K562 (cell line): Measurements from ENCODE around the gene PRR11. TPM values are rescaled to one million over a fixed set of nuclear protein-coding genes. Genes with fewer than 3 reads are reported as not detected.

Experiments
- ATAC-seq: fragments of 200-7000 bp; cut with Tn5 transposase; 3 replicates; pipeline ENCODE4 v1.9.1; 2020; ENCODE audit warnings: moderate library complexity
- BruUV-seq: library from RNA; stranded (reverse); fragments of 400-500 nt; replicated peaks from 2 replicates; lab custom pipeline; 2021; lab: Mats Ljungman, UMichigan
- CTCF ChIA-PET: fragments of 300-600 bp; formaldehyde crosslinking; extraction: SDS; loops from one replicate; lab custom pipeline; 2021; ENCODE audit warnings: low intra/inter-chr PET ratio; lab: Yijun Ruan, JAX
- POLR2A ChIA-PET: fragments of 300-600, 350-650 bp; sonication (Branson Sonifier 250); formaldehyde crosslinking; extraction: SDS; loops from one replicate; lab custom pipeline; 2021; ENCODE audit warnings: antibody characterized with exemption, inconsistent platforms; lab: Yijun Ruan, JAX
- DNase-seq, 4 experiments: peaks; one replicate each; pipeline versions ENCODE4 v3.0.0 to v3.0.0-alpha.2; 2011 to 2018; ENCODE audit warnings: low spot score in 3 of 4, mixed read lengths in 3 of 4; ENCODE audit errors: extremely low read depth in 1 of 4
- FAIRE-seq: peaks from 2 replicates; lab custom pipeline; 2011; peaks lifted over from hg19 to GRCh38; lab: Jason Lieb, UNC
- H2AFZ ChIP-seq: 2 replicates; pipeline ENCODE4 v1.6.0; 2011; ENCODE audit warnings: low read depth, low read length, control low read depth, inconsistent platforms
- H3K27ac ChIP-seq: fragments of 200-600 bp; 3 replicates; pipeline ENCODE4 v1.8.0; 2011; ENCODE audit warnings: low read depth, mild to moderate bottlenecking, control low read depth, inconsistent platforms, low read length, moderate library complexity, mixed read lengths; ENCODE audit errors: extremely low read depth
- H3K27me3 ChIP-seq, 2 experiments: fragments of 300-600 bp in 1 of 2; 2 replicates in 1 of 2; 3 replicates in 1 of 2; pipeline versions ENCODE4 v1.6.0 to v1.8.0; 2011; ENCODE audit warnings: inconsistent platforms in 2 of 2, low read length in 2 of 2, mild to moderate bottlenecking in 1 of 2, mixed read lengths in 1 of 2, moderate library complexity in 1 of 2; ENCODE audit not compliant: control insufficient read depth in 2 of 2, insufficient read depth in 2 of 2
- H3K36me3 ChIP-seq: fragments of 300-600 bp; 3 replicates; pipeline ENCODE4 v1.8.0; 2011; ENCODE audit warnings: mild to moderate bottlenecking, low read length, inconsistent platforms; ENCODE audit not compliant: control insufficient read depth, insufficient read depth
- H3K4me1 ChIP-seq, 2 experiments: fragments of 200-600 bp in 1 of 2; replicated peaks in 1 of 2; 2 replicates in 1 of 2; 3 replicates in 1 of 2; pipeline versions ENCODE4 v1.5.1 to v1.8.0; 2011; ENCODE audit warnings: inconsistent platforms in 2 of 2, low read length in 2 of 2, mild to moderate bottlenecking in 1 of 2, mixed read lengths in 1 of 2, moderate library complexity in 1 of 2; ENCODE audit not compliant: control insufficient read depth in 2 of 2, insufficient read depth in 2 of 2
- H3K4me2 ChIP-seq: 2 replicates; pipeline ENCODE4 v1.6.1; 2011; ENCODE audit warnings: low read length, control low read depth, inconsistent platforms, mixed read lengths; ENCODE audit not compliant: insufficient read depth
- H3K4me3 ChIP-seq: fragments of 200-600 bp; sonication (generic), shearing (Covaris generic); 2 replicates; pipeline ENCODE4 v1.5.1; 2016; ENCODE audit warnings: control low read depth, inconsistent platforms
- H3K79me2 ChIP-seq: fragments of 200-600 bp; 3 replicates; pipeline ENCODE4 v1.8.0; 2011; ENCODE audit warnings: low read length, inconsistent platforms; ENCODE audit not compliant: control insufficient read depth, insufficient read depth
- H3K9ac ChIP-seq, 2 experiments: 2 replicates each; pipeline versions ENCODE4 v1.6.0 to v1.6.1; 2011; ENCODE audit warnings: low read depth in 2 of 2, low read length in 2 of 2, control low read depth in 1 of 2, inconsistent platforms in 1 of 2, mild to moderate bottlenecking in 1 of 2, mixed read lengths in 1 of 2; ENCODE audit not compliant: insufficient read depth in 1 of 2
- H3K9me1 ChIP-seq: one replicate; pipeline ENCODE4 v1.6.0; 2011; ENCODE audit warnings: inconsistent platforms, mild to moderate bottlenecking, low read length, moderate library complexity; ENCODE audit not compliant: control insufficient read depth, insufficient read depth
- H3K9me3 ChIP-seq: replicated peaks from 2 replicates; pipeline ENCODE4 v1.5.1; 2011; ENCODE audit warnings: low read depth, low read length, inconsistent platforms; ENCODE audit not compliant: control insufficient read depth, insufficient read depth
- H4K20me1 ChIP-seq: replicated peaks from 2 replicates; pipeline ENCODE4 v1.6.1; 2011; ENCODE audit warnings: low read length, inconsistent platforms, mixed read lengths; ENCODE audit not compliant: control insufficient read depth, insufficient read depth
- ATF1 ChIP-seq, 2 experiments: fragments of 450-650 bp in 1 of 2; IDR thresholded peaks; 2 replicates each; pipeline ENCODE4 v1.6.1; 2016; ENCODE audit warnings: missing compliant biosample characterization in 1 of 2, missing genetic modification characterization in 1 of 2
- C11orf30 ChIP-seq: fragments of 450-650 bp; IDR thresholded peaks from 2 replicates; pipeline ENCODE4 v1.6.1; 2016; ENCODE audit warnings: low read depth, mild to moderate bottlenecking
- CHD4 ChIP-seq: fragments of 200-600 bp; sonication (generic); IDR thresholded peaks from 3 replicates; pipeline ENCODE4 v1.6.1; 2012; ENCODE audit warnings: low read depth, mild to moderate bottlenecking, mixed read lengths, low read length, inconsistent platforms; ENCODE audit not compliant: insufficient read depth, insufficient replicate concordance, poor library complexity, severe bottlenecking
- DMBX1 ChIP-seq: fragments of 250-450 bp; sonication (Bioruptor Pico); IDR thresholded peaks from 2 replicates; pipeline ENCODE4 v1.8.0; 2022; ENCODE audit warnings: inconsistent platforms, mild to moderate bottlenecking, moderate library complexity, borderline replicate concordance
- MCM5 ChIP-seq: fragments of 450-650 bp; IDR thresholded peaks from 2 replicates; pipeline ENCODE4 v1.6.1; 2016; ENCODE audit warnings: low read depth
- PCBP1 ChIP-seq: fragments of 200-400 bp; formaldehyde crosslinking; IDR thresholded peaks from 2 replicates; pipeline ENCODE4 v1.6.1; 2018; ENCODE audit warnings: mild to moderate bottlenecking, low read depth, low read length; ENCODE audit not compliant: poor library complexity, severe bottlenecking
- TEAD1 ChIP-seq, 2 experiments: fragments of 450-650 bp in 1 of 2; sonication (generic) in 1 of 2; formaldehyde crosslinking; IDR thresholded peaks; 2 replicates each; pipeline versions ENCODE4 v1.4.0 to v1.8.0; 2020 to 2022; ENCODE audit warnings: mild to moderate bottlenecking in 2 of 2, missing genetic modification reagents in 1 of 2
- TFAM ChIP-seq: fragments of 250-450 bp; sonication (Bioruptor Pico); conservative IDR thresholded peaks from 2 replicates; pipeline ENCODE4 v1.5.0; 2021; ENCODE audit warnings: mild to moderate bottlenecking, moderate library complexity
- ZHX1 ChIP-seq: fragments of 150-350 bp; conservative IDR thresholded peaks from 2 replicates; pipeline ENCODE4 v1.6.1; 2014; ENCODE audit warnings: low read length
- ZNF232 ChIP-seq: sonication (generic); formaldehyde crosslinking; IDR thresholded peaks from 2 replicates; pipeline ENCODE4 v1.8.0; 2022; ENCODE audit warnings: mild to moderate bottlenecking, missing genetic modification reagents
- ZNF507 ChIP-seq: conservative IDR thresholded peaks from 2 replicates; pipeline ENCODE4 v1.6.1; 2017; ENCODE audit warnings: missing genetic modification characterization, missing compliant biosample characterization
- ZNF695 ChIP-seq: fragments of 450-650 bp; formaldehyde crosslinking; IDR thresholded peaks from 2 replicates; pipeline ENCODE4 v1.4.0; 2020; ENCODE audit warnings: mild to moderate bottlenecking, moderate library complexity
- WGBS: fragments of 100-300 bp; shearing (Covaris generic); methylation state at CpG from one replicate; pipeline ENCODE4 v1.1.6; 2016; ENCODE audit warnings: low coverage, mixed read lengths; ENCODE audit not compliant: insufficient coverage; ENCODE audit errors: missing lambda C conversion rate; 5-methylcytosine and 5-hydroxymethylcytosine counted together
- in situ Hi-C: fragments of 300-500 bp; cut with MboI; formaldehyde crosslinking; loops from 4 replicates; pipeline ENCODE4 v1.15.0; 2018; ENCODE audit warnings: inconsistent platforms, mixed read lengths
- intact Hi-C: fragments of 100-400 bp; cut with micrococcal nuclease; formaldehyde crosslinking; loops from 2 replicates; pipeline ENCODE4 v1.14.2; 2022
- polyA plus RNA-seq, 8 experiments: library from polyadenylated mRNA; depleted of rRNA in 4 of 8; stranded (reverse) in 5 of 8; unstranded in 3 of 8; fragments of >200 nt; fragmentation: Nextera tagmentation in 2 of 8; fragmentation: Illumina TruSeq in 1 of 8; extraction: Ambion mirVana in 2 of 8; extraction: Trizol in 1 of 8; gene quantifications; 2 replicates each; pipeline versions ENCODE4 v1.2.1 to v1.2.3, GENCODE V29; 2011 to 2014; ENCODE audit warnings: inconsistent platforms in 1 of 8, missing spikeins in 1 of 8
- total RNA-seq, 7 experiments: library from RNA; depleted of rRNA in 6 of 7; stranded (reverse); fragments of >200 nt in 6 of 7; fragmentation: Illumina TruSeq in 2 of 7; extraction: Trizol in 2 of 7; gene quantifications; 2 replicates each; pipeline versions ENCODE4 v1.2.1 to v1.2.3, GENCODE V29; 2011 to 2021; ENCODE audit warnings: low replicate concordance in 1 of 7
- TF ChIP-seq, protein P1 (sequence below): sonication (generic); formaldehyde crosslinking; IDR thresholded peaks from 2 replicates; pipeline ENCODE4 v1.8.1; 2023; ENCODE audit warnings: mild to moderate bottlenecking, missing genetic modification reagents

Gene PRR11
- total and polyA plus RNA-seq, 9 of the 15 experiments (the other 6 are each of a cell fraction or from before 2014, with no cell fraction given) = 13.3 to 75.2 (median 46.4) TPM

DNA sequence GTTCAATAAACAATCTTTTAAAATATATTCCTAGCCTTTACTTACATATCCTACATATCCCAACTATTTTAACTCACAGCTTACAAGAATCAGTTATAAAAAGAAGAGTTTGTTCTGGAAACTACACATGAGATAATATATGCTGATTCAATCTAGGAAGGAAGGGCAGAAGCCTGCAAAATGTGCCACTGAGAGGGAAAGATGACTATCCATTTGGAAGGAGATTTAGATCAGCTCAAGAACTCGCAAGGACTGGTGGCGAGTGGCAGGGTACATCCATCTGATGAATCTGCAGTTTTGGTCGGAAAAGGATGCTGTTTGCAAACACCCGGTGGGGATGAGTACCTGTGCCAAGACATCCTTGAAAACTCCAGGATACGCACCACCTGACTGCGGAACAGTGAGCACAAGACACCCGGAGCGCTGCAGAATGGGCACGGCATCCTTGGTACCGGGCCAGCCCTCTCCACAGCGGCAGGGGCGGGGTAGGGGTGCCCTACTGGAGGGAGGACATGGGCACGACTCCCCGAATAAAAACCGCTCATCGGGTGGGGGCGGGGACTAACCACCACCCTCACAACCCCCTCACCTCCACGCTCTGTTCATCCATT is 49.6 kb upstream of the PRR11 start (continued):
- no peak for TF ChIP-seq PCBP1
- peak; percentile 72 for TF ChIP-seq C11orf30

GRCh38 chr17:59106463-59107305 is 48.9 kb upstream of the PRR11 start, which contains the start of gene TRIM37:
Gene TRIM37, minus strand, starts transcription at chr17:59106880. Its CDS starts 419 bp downstream, at chr17:59106461.
- ChIA-PET POLR2A (interaction anchor here (0.6 to 2.4 kb wide), 12 partner anchors 9 to 731 kb away, joined by 3 to 18 read pairs (median 5); partner anchors contain the start of genes PRR11 and SKA2), CTCF (no interaction called here)
- intact Hi-C loops (loop anchor here (2.0 kb wide), 1 partner anchor 48 kb away; the partner anchor contains the start of genes PRR11 and SKA2), in situ Hi-C loops (no loop called here)
- Histone ChIP-seq H3K9me3 (no peaks in the 10 kb centered on the region), H3K9me1 (no peaks in the 10 kb centered on the region), H3K4me2 (peak within 1 kb of the TSS; percentile 98), H4K20me1 (no peaks in the 10 kb centered on the region), H3K36me3 (peaks cover 33% of the 10 kb centered on the region), H3K27ac (peak within 1 kb of the TSS; percentile 87), H3K9ac (peak within 1 kb of the TSS; percentile 81 to 95), H3K79me2 (peaks cover 41% of the 10 kb centered on the region), H3K4me1 (peaks cover 9 to 17% of the 10 kb centered on the region in 2 experiments; a peak in 4 of 5 replicates), H3K27me3 (no peaks in the 10 kb centered on the region), H2AFZ (peak within 1 kb of the TSS; percentile 94), H3K4me3 (peak within 1 kb of the TSS; percentile 86)
- FAIRE-seq = peak; percentile 95
- DNase-seq = peak; percentile 97 to 99 (median 97)
- under 1% methylated on average over 75 of the region's 89 CpGs for WGBS
- peak; percentile 98 for ATAC-seq
- BruUV-seq = no TSS peak
- TF ChIP-seq TEAD1 (CRISPR knock-in tag; IDR thresholded peaks at IDR 0.05) = peak in 1 of 2 experiments; percentile 95; a peak in 3 of 4 replicates
- TF ChIP-seq ZNF232 (CRISPR knock-in tag) = peak; percentile 80; the same call in 1 of the 2 replicates
- TF ChIP-seq MCM5 = no peak
- TF ChIP-seq, protein P1, sequence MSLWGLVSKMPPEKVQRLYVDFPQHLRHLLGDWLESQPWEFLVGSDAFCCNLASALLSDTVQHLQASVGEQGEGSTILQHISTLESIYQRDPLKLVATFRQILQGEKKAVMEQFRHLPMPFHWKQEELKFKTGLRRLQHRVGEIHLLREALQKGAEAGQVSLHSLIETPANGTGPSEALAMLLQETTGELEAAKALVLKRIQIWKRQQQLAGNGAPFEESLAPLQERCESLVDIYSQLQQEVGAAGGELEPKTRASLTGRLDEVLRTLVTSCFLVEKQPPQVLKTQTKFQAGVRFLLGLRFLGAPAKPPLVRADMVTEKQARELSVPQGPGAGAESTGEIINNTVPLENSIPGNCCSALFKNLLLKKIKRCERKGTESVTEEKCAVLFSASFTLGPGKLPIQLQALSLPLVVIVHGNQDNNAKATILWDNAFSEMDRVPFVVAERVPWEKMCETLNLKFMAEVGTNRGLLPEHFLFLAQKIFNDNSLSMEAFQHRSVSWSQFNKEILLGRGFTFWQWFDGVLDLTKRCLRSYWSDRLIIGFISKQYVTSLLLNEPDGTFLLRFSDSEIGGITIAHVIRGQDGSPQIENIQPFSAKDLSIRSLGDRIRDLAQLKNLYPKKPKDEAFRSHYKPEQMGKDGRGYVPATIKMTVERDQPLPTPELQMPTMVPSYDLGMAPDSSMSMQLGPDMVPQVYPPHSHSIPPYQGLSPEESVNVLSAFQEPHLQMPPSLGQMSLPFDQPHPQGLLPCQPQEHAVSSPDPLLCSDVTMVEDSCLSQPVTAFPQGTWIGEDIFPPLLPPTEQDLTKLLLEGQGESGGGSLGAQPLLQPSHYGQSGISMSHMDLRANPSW (CRISPR knock-in tag) = peak; percentile 79; the same call in 1 of the 2 replicates
- no peak for TF ChIP-seq ZNF695 (CRISPR knock-in tag)
- TF ChIP-seq ZNF507 (tag) = no peak
- no peak for TF ChIP-seq ATF1 (CRISPR knock-in tag; IDR thresholded peaks at IDR 0.05)
- peak; percentile 79 for TF ChIP-seq ATF1 (tag; IDR thresholded peaks at IDR 0.05)
- TF ChIP-seq CHD4 = no peak
- TF ChIP-seq DMBX1 (CRISPR knock-in tag) = no peak
- 0 out of 2 replicates have a peak, but pooled peaks have one; percentile 28 for TF ChIP-seq ZHX1
- no peak for TF ChIP-seq TFAM (CRISPR knock-in tag)
